ENCODE data around the gene NOL9.

NOL9 gene

DNA sequence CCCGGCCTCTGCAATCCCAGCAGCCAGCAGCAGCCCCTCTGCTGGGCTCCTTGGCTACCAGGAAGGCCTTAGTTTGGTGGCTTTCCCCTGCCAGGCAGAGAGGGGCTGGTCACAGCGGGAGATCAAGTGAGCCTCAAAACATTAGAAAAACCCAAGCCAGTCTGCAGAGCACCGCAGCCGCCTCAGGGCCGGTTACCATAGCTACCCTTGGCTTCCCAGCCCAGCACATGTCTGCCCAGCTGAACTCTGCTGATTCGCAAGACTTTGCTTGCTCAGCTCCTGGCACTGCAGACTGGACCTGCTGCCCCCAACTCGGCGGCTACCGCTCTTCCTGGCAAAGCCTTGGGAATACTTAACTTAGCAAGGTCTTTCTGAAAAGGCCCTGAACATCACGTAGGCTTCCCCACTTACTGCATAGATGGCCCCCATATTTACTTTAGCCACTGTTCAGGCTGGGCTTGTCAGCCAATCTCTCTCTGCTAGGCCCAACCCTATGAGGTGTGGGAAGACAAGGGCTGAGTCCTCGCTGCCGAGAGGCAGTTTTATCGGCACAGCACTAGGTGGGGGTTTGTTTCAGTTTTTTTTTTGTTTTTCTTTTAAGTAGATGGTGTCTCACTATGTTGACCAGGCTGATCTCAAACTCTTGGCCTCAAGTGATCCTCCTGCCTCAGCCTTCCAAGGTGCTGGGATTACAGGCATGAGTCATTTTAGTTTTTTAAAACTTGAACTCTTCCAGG is 34.2 kb downstream of the NOL9 start:
- DNase-seq (ENCODE audit: low spot score): no peak

DNA sequence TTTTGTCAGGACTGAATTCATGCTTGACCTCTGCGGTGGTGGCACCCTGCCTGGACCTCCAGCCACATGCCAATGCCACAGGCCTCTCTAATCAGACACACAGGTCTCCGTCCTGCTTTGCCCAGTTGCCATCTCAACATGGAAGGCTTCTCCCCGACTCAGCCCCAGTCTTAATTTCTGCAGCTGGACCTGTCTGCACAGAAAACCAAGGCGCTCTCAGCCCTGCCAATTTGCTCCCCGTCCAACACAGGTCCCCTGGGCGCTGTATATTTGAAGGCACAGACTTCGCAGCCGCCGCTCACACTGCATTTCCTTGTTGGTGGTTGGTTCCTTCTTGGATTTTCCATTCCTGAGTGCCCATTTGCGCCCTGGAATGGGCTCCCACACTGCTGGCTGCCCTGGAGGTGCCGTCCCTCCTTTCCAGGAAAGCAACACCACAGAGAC is 34.8 kb downstream of the NOL9 start:
- no peak for DNase-seq (ENCODE audit: low spot score)

DNA sequence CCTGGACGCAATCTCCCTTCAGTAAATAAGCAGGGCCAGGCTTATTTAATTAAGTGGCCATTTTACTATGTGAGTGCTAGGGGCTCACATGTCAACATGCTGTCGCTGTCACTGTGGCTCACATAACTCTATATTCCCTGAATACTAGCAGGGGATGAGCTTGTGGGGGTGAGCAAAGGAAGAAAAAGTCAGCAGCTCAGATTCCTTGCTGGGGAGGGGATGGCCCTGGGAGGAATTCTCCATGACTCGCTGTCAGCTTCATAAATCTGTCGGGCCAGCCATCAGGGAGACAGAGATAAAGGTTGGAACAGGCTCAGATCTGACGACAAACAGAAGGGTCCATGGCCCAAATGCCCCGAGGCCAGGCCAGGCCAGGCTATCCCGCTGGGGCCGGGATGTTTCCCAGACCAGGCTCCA is 36.9 kb downstream of the NOL9 start:
- no peak for DNase-seq (ENCODE audit: low spot score)

DNA sequence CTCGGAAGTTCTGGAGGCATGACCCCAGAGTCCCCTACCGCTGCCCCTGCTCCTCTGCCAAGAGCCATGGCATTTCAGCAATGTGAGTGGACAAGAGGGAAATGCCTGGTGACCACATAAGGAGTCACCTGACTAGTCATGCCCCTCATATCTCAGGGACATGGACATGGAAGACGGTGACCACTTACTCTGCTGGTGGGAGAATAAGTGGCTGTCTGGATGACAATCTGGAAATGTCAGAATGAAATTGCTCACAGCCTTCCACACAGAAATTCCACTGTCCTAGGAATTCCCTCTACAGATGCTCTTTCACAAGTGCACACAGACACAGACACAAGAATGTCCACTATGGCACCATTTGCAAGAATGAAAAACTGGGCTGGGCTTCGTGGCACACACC is 38.5 kb downstream of the NOL9 start:
- DNase-seq (ENCODE audit: low spot score): no peak

DNA sequence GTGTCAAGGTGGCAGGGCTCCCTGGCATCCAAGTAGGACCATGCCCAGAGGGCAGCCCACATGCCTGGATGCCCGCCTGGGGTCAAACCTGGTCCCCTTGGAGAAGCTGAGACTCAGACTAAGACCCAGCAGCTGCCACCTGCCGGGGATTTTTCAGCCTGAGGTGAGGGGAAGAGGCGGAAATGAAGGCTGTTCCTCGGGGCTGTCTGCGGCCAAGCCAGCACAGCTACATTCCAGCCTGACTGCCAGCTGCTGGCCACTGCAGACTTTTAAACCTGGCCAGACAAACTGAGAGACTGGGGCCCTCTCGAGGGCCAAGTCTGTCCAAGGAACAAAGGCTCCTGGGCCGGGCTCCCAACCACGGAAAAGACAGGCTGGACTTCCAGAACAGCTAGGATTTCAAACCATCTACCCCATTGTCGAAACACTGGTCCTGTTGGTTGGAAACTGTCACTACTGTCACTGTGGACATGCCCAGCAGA is 41.0 kb downstream of the NOL9 start:
- no peak for DNase-seq (ENCODE audit: low spot score)

DNA sequence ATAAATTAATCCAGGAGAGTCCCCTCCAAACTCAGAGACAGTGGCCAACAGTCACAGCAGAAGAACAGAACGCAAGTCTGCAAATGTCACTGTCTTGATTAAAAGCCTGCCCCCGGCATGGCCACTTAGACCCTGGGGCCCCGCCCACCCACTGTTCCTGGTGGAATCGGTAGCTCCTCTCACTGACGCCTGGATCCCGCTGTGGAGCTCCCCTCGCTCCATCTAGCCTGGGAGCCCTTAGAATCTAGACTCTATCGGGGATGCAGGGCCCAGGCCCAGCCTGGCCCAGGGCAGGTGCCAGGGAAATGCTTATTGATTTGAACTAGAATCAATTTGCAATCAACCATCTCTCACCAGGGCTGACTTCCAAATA is 41.4 kb downstream of the NOL9 start:
- DNase-seq (ENCODE audit: low spot score): no peak

DNA sequence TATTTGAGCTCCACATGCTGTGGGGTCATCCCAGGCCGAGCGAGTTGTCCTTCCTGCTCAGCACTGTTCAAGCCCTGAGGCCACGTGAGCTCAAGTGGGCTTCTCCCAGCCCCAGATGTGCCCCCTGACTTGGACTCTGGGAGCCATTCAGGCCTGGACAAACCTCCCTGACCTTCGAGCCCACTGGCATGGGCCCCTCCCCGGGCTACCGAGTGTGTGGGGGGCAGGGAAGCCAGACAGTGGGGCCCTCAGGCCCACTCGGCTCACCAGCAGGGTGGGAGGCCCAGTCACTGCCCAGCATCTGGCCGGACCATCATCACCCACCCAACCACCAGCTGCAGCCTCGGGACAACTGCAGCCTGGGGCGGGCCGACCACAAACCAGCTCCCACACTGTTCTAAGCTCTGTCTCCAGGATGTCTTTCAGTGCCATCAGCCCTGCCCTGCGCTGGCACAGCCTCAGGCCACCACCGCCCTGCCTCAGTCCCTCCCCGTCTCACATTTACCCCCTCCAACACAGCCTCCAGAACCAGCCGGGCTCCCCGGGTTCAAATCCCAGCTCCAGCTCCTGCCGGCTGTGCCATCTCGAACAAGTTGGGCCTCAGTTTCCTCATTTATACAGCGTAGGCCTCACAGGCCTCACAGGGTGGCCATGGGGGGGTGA is 41.9 kb downstream of the NOL9 start:
- DNase-seq (ENCODE audit: low spot score): no peak

DNA sequence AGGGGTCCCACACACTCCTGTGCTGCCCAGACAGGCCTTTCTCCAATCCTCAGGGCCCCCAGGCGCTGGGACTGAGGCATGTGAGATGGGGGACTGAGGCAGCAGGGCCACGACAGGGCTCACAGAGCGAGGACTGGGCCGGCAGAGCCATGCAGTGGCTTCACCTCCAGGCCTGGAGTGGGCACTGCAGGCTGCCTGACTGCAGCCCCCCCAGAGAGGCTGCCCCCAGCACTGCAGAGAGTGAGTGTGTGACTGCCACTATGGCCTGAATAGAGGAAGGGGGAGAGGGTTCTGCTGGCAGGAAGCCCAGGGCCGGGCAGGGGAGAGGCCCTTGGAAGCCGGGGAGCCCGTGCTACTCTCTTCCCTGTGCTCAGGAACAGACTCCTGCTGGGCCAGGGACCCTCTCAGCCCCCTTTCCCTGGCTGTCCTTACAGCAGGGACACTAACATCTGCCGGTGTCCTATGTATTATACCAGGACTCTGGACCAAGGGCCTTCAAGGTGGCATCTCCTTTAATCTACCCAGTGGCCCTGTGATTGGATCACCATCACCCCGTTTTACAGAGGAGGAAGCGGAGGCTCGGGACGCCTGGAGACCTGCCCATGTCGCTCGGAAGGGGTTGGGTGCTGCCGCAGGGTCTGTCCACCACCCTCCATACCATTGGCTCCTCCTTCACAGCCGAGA is 42.6 kb downstream of the NOL9 start:
- DNase-seq (ENCODE audit: low spot score): no peak

DNA sequence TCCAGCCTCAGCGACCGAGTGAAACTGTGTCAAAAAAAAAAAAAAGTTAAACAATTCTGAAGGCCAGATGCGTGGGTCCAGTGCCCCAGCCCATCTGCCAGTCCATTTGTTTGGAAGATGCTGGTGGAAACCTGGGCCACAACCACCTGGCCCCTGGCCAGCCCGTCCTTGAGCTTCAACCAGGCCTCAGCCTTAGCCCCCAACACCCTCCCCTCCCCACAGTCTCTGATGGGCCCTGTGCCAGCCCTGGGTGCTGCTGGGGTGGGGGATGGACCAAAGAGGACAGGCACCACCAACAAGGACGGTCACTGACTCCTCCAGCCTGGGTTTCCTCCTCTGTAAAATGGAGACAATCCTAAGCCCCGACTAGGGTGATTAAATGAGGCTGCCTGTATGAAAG is 43.3 kb downstream of the NOL9 start:
- DNase-seq (ENCODE audit: low spot score): no peak

DNA sequence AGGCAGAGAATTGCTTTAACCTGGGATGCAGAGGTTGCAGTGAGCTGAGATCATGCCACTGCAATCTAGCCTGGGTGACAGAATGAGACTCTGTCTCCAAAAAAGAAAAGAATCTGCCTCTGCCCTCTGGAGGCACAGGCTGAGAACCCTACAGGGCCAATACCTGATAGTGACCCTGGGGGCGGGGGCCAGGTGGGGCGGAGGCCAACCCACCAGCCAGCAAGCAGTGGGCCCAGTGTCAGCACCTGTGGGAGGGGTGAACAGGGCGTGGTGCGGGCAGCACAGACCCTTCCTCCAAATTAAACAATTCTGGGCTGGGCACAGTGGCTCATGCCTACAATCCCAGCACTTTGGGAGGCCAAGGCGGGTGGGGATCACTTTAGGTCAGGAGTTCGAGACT is 43.8 kb downstream of the NOL9 start:
- DNase-seq (ENCODE audit: low spot score): no peak

DNA sequence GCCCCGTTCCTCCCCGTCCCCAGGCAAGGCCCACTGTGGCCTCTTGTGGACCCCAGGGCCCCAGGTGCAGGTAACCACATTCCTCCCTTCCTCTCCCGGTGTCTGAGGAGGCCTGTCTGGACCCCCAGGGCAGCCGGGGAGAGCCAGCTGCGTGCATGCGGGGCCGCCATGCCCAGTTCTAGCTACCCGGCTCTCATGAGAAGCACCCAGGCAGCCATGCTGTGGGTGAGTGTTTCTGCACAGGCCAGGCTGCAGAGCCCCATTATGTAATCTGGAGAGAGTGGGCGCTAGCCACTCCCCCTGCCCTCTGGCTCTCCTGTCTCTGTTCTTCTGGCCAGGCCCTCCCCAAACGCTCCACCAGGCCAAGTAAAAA is 44.4 kb downstream of the NOL9 start:
- no peak for DNase-seq (ENCODE audit: low spot score)

DNA sequence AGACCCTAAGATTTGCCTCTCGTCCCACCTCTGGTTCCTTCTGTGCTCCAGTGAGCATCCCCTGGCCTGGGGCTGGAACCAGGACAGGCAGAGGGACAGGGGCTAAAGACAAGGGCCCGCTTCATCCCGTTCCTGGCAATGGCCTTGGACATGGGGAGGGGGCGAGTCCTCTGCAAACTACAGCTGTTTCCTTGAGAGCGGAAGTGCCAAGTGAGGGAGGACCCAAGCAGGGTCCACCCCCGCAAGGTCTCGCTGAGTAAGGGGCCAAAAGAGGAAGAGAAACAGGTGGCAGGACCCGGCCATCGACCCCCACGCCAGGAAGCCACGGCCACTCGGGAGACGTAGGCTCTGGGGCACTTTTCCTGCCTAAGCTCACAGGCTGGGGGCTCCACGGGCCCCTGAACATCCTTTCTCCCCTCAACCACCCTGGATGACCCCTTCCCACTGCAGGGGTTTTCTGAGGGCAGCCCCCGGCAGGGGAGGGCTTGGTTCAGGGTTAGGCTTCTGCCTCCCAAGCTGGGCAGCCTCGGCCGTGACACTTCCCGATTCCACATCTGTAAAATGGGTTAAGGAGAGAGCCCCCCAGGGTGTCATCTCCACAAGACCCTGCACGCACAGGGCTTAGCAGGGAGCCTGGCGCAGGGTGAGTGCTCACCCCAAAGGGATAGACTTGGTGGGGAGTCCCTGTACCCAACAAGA is 44.9 kb downstream of the NOL9 start:
- DNase-seq (ENCODE audit: low spot score): no peak

DNA sequence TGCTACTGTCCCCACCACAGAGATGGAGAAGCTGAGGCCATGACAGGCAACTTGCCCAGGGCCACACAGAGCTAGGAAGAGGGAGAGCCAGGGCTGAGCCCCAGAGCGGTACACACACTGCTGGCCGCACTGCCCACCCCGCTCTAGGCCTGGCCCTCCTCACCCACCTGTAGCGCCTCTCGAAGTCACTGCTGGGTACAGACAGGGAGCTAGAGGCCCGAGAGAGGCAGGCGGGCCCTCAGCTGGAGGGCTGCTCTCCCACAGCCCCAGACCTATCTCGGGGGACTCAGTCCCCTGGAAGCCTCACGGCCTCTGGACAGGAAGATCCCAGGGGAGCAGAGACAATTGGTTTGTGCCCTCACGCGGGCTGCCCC is 45.5 kb downstream of the NOL9 start:
- DNase-seq (ENCODE audit: low spot score): no peak

DNA sequence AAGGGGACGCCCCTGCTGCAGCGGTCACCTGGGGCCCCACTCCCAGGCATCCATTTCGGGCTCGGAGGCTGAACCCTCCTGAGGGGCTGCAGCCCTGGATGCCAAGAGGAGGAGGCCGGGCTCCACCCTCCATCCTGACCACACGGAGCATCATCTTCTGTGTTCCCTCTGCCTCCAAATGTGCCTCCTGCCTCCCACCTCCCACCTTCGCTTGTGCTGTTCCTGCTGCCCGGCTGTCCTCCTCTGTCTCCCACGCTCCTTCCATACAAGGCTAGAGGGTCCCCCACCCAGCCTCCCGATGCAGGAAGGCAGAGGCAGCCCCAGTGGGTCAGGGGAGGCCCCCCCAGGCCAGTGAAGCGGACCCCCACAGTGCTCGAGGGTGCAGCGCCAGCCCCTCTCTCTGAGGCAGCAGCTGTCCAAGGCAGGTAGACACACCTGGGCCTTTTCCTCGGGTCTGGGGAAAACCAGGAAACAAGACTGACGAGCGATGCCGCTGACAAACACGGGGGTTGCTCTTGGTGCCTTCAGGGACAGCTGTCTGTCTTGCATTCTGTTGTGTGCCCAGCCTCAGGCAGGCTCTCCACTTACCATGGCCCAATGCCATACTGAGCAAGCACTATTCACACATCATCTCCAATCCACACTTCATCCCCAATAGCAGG is 46.0 kb downstream of the NOL9 start:
- no peak for DNase-seq (ENCODE audit: low spot score)

DNA sequence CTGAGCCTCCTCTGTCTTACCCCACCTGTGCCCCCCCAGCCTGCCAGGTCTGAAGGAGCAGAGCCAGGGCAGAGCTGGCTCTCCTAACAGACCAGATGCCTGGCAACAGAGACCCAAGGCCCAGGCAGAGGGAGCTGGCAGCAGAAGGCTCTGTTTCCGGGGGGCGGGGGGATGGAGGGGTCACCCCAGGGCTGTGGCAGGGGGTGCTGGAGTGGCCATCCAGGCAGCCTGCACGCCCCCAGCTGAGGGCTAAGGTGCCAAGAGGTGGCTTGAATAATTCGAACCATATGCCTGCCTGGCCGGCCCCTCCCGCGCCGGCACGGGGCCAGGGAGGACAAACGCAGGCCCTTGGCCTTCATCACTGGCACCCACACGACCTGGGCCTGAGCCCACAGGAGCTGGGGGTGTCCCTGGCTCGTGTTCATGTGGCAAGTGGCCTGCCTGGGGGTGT is 46.8 kb downstream of the NOL9 start:
- no peak for DNase-seq (ENCODE audit: low spot score)

DNA sequence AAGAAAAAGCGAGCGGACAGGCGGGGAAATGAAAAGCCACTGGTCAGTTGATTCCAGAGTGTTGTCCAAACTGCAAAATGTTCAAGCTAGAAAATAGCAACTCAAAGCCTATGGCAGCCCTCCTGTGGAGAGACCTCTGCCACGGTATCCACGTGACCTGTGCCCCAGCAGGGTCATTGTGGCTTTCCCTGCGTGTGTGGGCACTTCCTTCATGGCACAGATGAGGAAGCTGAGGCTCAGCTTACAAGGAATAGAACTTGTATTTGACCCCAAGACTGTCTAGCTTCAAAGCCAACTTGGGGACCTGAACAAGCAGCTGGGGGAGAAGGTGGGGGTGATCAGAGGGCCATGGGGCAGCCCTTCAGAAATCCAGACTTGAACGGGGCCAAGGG is 47.3 kb downstream of the NOL9 start:
- no peak for DNase-seq (ENCODE audit: low spot score)

DNA sequence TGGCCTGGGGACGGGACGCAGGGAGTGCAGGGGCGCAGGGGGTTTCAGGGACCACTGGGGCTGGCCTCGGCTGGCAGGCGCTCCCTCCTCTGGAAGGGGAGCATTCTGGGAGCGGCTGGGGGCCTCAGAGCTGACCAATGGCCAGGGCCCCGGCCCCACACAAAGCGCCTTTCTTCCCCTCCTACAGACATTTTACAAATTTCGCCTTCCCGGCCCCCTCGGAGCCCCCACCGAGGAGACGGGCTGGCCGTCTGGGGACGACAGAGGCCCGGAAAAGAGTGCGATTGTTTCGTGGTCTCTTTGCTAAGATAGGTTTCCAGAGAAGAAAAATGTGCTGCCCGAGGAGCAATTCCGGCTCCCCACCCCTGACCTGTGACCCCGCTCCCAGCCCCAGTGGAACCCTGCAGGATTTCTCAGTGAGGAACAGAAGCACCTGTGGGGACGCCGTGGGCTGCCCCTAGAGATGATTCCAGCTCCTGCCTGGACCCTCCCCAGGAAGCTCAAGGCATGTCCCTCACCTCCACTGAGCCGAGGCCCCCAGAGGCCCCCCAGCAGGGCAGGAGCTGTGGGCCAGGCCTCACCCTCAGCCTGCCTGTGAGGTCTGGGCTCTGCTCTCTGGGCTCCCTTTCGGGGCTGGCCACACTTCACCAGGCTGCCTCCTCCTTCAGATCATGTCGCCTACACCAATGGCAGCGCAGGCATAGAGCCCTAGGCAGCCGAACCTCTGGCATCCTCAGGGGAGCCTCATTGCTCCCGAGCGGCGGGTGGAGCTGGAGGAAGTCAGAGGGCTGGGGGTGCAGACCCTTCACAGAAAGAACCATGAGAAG is 47.9 kb downstream of the NOL9 start:
- no peak for DNase-seq (ENCODE audit: low spot score)

DNA sequence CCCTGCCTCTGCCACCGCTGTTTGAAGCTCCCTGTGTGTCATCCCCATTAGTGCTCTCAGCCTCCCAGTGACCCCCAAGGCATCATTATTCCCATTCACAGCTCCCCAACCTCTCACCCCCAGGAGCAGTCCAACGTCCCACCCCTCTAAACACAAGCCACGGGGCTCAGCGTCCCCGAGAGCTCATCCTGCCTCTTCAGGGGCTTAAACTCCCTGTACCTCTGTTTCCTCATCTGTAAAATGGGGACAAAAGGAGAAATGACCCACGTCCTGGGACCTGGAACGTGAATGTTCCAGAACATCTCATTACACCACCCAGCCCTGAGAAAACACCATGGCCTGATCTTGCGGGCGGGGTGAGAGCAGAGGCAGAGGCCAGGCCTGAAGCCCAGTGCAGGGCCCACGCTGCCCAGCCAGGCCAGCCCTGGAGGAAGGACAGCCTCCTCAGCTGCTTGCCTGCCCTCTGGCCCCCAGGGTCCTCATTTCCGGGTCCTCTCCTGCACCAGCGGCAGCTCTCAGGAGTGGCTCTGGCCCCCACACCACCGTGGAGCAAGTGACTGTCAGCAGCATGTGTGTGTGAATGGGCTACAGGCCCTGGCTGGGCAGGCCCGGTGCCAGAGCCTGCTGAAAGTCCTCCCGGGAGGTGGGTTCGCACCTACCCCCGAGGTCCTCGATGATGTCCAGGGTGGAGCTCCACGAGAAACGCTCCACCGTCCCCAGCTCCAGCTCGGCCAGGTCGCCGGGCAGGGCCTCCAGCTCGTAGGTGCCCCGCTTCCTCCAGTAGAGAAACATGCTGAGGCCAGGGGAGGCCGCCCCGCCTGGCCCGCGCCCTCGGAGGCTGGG is 48.7 kb downstream of the NOL9 start:
- no peak for DNase-seq (ENCODE audit: low spot score)

DNA sequence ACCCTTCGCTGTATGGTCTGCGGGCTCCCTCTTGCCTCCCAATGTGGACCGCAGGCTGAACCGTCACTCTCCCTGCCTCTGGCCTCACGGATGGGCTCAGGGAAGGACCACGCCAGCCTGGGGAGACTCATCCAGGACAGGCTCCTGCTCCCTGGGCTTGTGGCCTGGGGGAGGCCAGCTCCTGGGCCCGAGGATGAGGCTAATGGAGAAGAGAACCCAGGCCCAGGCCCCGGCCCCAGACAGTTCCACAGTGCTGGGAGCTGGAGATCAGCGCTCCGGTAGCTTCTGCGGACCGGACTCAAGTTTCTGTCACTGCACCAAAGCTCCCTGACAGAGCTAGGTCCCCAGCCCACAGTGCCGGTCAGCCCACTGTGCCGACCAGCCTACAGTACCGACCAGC is 49.4 kb downstream of the NOL9 start:
- no peak for DNase-seq (ENCODE audit: low spot score)

DNA sequence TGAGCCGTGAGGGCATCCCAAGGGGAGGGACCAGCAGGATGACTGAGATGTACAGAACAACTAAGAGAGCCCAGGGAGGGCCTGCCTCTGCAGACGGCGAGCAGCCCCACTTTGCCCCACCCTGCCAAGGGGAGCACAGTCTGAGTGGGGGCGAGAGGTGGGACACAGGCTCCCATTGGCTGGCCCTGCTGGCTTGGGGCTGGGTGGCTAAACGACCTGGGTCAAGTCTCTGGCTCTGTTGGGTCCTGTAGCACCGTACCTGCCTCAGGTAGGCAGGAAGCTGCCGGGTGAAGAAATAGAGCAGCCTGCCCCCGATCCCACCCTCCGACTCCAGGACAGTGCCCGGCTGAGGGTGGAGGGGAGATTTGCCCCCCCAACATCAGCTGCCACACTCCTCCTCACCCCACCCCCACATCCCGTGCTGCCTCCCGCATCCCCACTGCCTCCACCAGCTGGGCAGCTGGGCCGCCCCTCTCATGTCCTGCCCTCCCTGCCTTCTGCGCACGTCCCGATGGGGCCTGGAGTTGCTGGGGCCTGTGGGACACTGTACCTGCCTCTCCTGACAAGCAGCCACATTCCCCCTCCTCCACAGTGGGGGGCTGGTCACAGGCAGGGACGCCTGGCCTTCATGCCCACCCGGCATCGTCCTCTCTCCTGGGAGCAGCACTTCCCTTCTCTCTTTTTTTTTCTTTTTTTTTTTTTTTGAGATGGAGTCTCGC is 50.3 kb downstream of the NOL9 start:
- DNase-seq (ENCODE audit: low spot score): no peak

All from SW480 (cell line).